Fibroblast of lung (primary cell): Measurements from ENCODE around the gene WDR90. TPM values are rescaled to one million over a fixed set of nuclear protein-coding genes. Genes with fewer than 3 reads are reported as not detected.
"Not testable (repeated sequence)": the region's sequence is repeated elsewhere in the genome, so short reads cannot be mapped to it uniquely, and the experiment has no call there.

ENCODE experiments used
- DNase-seq, 2 donors: peaks; one replicate each; pipeline versions ENCODE4 v3.0.0 to v3.0.0-alpha.2; 2010; ENCODE audit warnings: low read depth in 2 of 2
- H2AFZ ChIP-seq: 2 replicates; pipeline ENCODE4 v1.5.1; 2012; ENCODE audit warnings: low read length, control low read depth, inconsistent platforms
- H3K27ac ChIP-seq: 2 replicates; pipeline ENCODE4 v1.5.1; 2011; ENCODE audit warnings: low read length, control low read depth; ENCODE audit not compliant: insufficient read depth
- H3K27me3 ChIP-seq: 2 replicates; pipeline ENCODE4 v1.5.1; 2011; ENCODE audit warnings: mild to moderate bottlenecking, low read length; ENCODE audit not compliant: control insufficient read depth, insufficient read depth
- H3K36me3 ChIP-seq: 2 replicates; pipeline ENCODE4 v1.5.1; 2011; ENCODE audit warnings: low read length; ENCODE audit not compliant: control insufficient read depth, insufficient read depth
- H3K4me1 ChIP-seq: 2 replicates; pipeline ENCODE4 v1.5.1; 2011; ENCODE audit warnings: low read length; ENCODE audit not compliant: control insufficient read depth, insufficient read depth; ENCODE audit errors: extremely low read depth
- H3K4me2 ChIP-seq: 2 replicates; pipeline ENCODE4 v1.5.1; 2011; ENCODE audit warnings: low read length, control low read depth; ENCODE audit not compliant: insufficient read depth; ENCODE audit errors: extremely low read depth
- H3K4me3 ChIP-seq, 4 experiments: fragments of 200-600 bp in 1 of 4; sonication (generic) in 1 of 4; replicated peaks in 1 of 4; 2 replicates each; pipeline ENCODE4 v1.5.1; 2011 to 2016; ENCODE audit warnings: low read length in 4 of 4, low read depth in 3 of 4, mild to moderate bottlenecking in 3 of 4, control low read depth in 2 of 4, inconsistent platforms in 1 of 4, mixed read lengths in 1 of 4; ENCODE audit not compliant: insufficient read depth in 1 of 4; ENCODE audit errors: control extremely low read depth in 1 of 4
- H3K79me2 ChIP-seq: 2 replicates; pipeline ENCODE4 v1.5.1; 2012; ENCODE audit warnings: mild to moderate bottlenecking, low read length, inconsistent platforms; ENCODE audit not compliant: control insufficient read depth, insufficient read depth
- H3K9ac ChIP-seq: 2 replicates; pipeline ENCODE4 v1.5.1; 2011; ENCODE audit warnings: mild to moderate bottlenecking, low read length, control low read depth; ENCODE audit not compliant: insufficient read depth
- H3K9me3 ChIP-seq: 2 replicates; pipeline ENCODE4 v1.5.1; 2012; ENCODE audit warnings: low read depth, low read length; ENCODE audit not compliant: control insufficient read depth, insufficient read depth
- H4K20me1 ChIP-seq: 2 replicates; pipeline ENCODE4 v1.5.1; 2011; ENCODE audit warnings: low read length; ENCODE audit not compliant: control insufficient read depth, insufficient read depth; ENCODE audit errors: extremely low read depth
- CTCF ChIP-seq, 2 donors: IDR thresholded peaks in 1 of 2; conservative IDR thresholded peaks in 1 of 2; 1 replicate in 1 of 2; 2 replicates in 1 of 2; pipeline ENCODE4 v1.5.1; 2011 to 2012; ENCODE audit warnings: low read length in 2 of 2, control low read depth in 1 of 2, inconsistent platforms in 1 of 2, low read depth in 1 of 2, mild to moderate bottlenecking in 1 of 2
- EZH2 ChIP-seq: IDR thresholded peaks from 2 replicates; pipeline ENCODE4 v1.5.1; 2012; ENCODE audit warnings: low read length, control low read depth, mild to moderate bottlenecking; ENCODE audit errors: missing control alignments
- polyA plus RNA-seq, 2 donors: library from polyadenylated mRNA; depleted of rRNA in 1 of 2; stranded (reverse) in 1 of 2; unstranded in 1 of 2; fragments of >200 nt; gene quantifications; 2 replicates each; pipeline ENCODE4 v1.2.1, GENCODE V29; 2011 to 2012; ENCODE audit warnings: missing spikeins in 1 of 2
- total RNA-seq: library from RNA; depleted of rRNA; stranded (reverse); fragments of >200 nt; gene quantifications from 2 replicates; pipeline ENCODE4 v1.2.1, GENCODE V29; 2014

Gene WDR90
- total and polyA plus RNA-seq, 2 donors (not counting 1 experiment from before 2014, with no cell fraction given) = 2.9 to 4.8 TPM

GRCh38 chr16:687499-687898, 38.3 kb downstream of the WDR90 start:
- Histone ChIP-seq H3K36me3 (peaks cover 27% of the 10 kb centered on the region), H3K4me1 (peaks cover 9% of the 10 kb centered on the region), H3K4me3 (no peak overlapping the region), H4K20me1 (no peaks in the 10 kb centered on the region), H3K4me2 (no peak overlapping the region), H3K27me3 (no peaks in the 10 kb centered on the region), H3K9me3 (no peaks in the 10 kb centered on the region), H3K79me2 (peaks cover 19% of the 10 kb centered on the region), H3K9ac (no peak overlapping the region), H3K27ac (no peak overlapping the region), H2AFZ (no peak overlapping the region)
- no peak for TF ChIP-seq EZH2
- TF ChIP-seq CTCF (conservative IDR thresholded peaks at IDR 0.05 in 1 of 2, IDR thresholded peaks at IDR 0.05 in 1 of 2; ENCODE audit: low read depth in 1 of 2, low read length in 2 of 2) = no peak
- no peak for DNase-seq

- no peaks in the 10 kb centered on the region for H3K9me3 ChIP-seq
- H4K20me1 ChIP-seq = no peaks in the 10 kb centered on the region
- H3K4me1 ChIP-seq = peaks cover 3% of the 10 kb centered on the region
- peak overlapping the region; percentile 6 for H2AFZ ChIP-seq
- H3K9ac ChIP-seq = peak overlapping the region; percentile 73
- peak overlapping the region; percentile 67 for H3K27ac ChIP-seq
- H3K79me2 ChIP-seq = peaks cover 6% of the 10 kb centered on the region
- H3K36me3 ChIP-seq = peaks cover 18% of the 10 kb centered on the region
- H3K4me2 ChIP-seq = peak overlapping the region; percentile 91
- peak overlapping the region; percentile 67 to 84 (median 78) for H3K4me3 ChIP-seq
- no peak for TF ChIP-seq CTCF (conservative IDR thresholded peaks at IDR 0.05 in 1 of 2, IDR thresholded peaks at IDR 0.05 in 1 of 2; ENCODE audit: low read depth in 1 of 2, low read length in 2 of 2)
- no peak for TF ChIP-seq EZH2
- H3K27me3 ChIP-seq = peaks cover 11% of the 10 kb centered on the region
- no peak for DNase-seq
Measured at GRCh38 chr16:689175-689897, 40.2 kb downstream of the WDR90 start.

- H4K20me1 ChIP-seq, H3K9ac ChIP-seq, H3K27ac ChIP-seq, H3K4me3 ChIP-seq, H3K79me2 ChIP-seq, H3K4me2 ChIP-seq, H2AFZ ChIP-seq, H3K9me3 ChIP-seq, H3K4me1 ChIP-seq, DNase-seq: not testable (repeated sequence)
- Histone ChIP-seq H3K36me3 (peaks cover 10% of the 10 kb centered on the region), H3K27me3 (peaks cover 21% of the 10 kb centered on the region)
Measured at GRCh38 chr16:691242-691641, 42.1 kb downstream of the WDR90 start.
